ENCODE data around the gene PRR35.

DNA sequence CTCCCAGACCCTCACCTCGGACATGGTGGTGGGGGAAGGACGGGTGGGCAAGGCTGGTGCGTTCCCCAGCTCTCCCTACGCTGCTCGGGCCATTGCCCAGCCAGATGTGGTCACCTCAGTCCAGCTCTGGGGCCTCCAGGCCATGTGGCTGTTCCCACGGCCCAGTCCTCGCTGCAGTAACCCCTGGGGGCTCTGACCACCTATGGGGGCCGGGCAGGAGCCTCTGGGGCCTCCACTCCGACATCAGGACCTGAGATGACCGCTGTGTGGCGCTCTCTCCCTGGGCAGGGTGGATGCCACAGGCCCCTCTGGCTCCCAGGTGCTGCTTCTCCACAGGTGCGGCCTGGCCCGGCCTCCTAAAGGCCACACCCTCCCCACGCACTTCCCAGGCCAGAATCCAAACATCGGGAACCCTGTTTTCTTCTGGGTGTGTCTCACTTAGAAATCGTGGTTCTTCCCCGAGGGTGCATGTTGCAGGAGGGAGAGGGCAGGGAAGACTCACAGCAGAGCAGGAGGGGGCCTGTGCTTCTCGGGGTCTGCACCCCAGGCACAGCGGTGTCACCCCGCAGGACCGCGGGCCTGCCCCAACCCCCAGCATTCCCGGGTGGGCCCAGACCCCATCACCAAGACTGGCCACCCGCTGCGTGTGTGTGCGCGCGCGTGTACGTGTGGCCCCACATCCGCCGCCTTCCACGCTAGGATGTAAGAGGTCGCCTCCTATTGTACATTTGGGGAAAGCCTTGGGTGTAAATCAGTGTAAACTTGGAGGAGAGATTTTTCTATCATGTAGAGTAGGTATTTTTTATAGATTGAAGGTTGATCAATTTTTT lies 38.6 kb upstream of the PRR35 start:
- TF ChIP-seq, protein P1, sequence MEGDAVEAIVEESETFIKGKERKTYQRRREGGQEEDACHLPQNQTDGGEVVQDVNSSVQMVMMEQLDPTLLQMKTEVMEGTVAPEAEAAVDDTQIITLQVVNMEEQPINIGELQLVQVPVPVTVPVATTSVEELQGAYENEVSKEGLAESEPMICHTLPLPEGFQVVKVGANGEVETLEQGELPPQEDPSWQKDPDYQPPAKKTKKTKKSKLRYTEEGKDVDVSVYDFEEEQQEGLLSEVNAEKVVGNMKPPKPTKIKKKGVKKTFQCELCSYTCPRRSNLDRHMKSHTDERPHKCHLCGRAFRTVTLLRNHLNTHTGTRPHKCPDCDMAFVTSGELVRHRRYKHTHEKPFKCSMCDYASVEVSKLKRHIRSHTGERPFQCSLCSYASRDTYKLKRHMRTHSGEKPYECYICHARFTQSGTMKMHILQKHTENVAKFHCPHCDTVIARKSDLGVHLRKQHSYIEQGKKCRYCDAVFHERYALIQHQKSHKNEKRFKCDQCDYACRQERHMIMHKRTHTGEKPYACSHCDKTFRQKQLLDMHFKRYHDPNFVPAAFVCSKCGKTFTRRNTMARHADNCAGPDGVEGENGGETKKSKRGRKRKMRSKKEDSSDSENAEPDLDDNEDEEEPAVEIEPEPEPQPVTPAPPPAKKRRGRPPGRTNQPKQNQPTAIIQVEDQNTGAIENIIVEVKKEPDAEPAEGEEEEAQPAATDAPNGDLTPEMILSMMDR (IDR thresholded peaks at IDR 0.05; ENCODE audit: low read length): peak; percentile 20; the same call in 1 of the 2 replicates
- no peak for TF ChIP-seq EZH2 (IDR thresholded peaks at IDR 0.05; ENCODE audit: borderline replicate concordance, low read length)

Data from OCI-LY1 (cell line).